H1 (cell line): ENCODE measurements around the gene EFR3B. TPM values are rescaled to one million over a fixed set of nuclear protein-coding genes. Genes with fewer than 3 reads are reported as not detected.

ENCODE experiments used
- CTCF ChIA-PET: fragments of 300-600 bp; sonication (Branson Sonifier 250); formaldehyde crosslinking; loops from one replicate; lab custom pipeline; 2021; ENCODE audit not compliant: partially characterized antibody; lab: Charles Lee
- POLR2A ChIA-PET: fragments of 300-600 bp; sonication (Branson Sonifier 250); formaldehyde crosslinking; loops from one replicate; lab custom pipeline; 2021; ENCODE audit warnings: inconsistent platforms; ENCODE audit not compliant: partially characterized antibody; lab: Charles Lee
- DNase-seq, 2 experiments: peaks; one replicate each; pipeline versions ENCODE4 v3.0.0 to v3.0.0-alpha.2; 2010 to 2022; ENCODE audit warnings: low spot score in 2 of 2, low read depth in 1 of 2, mixed read lengths in 1 of 2
- FAIRE-seq: peaks from 2 replicates; lab custom pipeline; 2011; peaks lifted over from hg19 to GRCh38; lab: Jason Lieb, UNC
- H2AFZ ChIP-seq: 2 replicates; pipeline ENCODE4 v1.8.1; 2012; ENCODE audit warnings: low read length, inconsistent platforms
- H2AK5ac ChIP-seq: 2 replicates; pipeline ENCODE4 v1.6.1; 2013; ENCODE audit warnings: low read depth, low read length
- H2BK120ac ChIP-seq: replicated peaks from 2 replicates; pipeline ENCODE3; 2013; ENCODE audit warnings: low read depth, low read length, inconsistent platforms
- H2BK12ac ChIP-seq: 2 replicates; pipeline ENCODE4 v1.6.1; 2013; ENCODE audit warnings: low read depth, low read length
- H2BK15ac ChIP-seq: 2 replicates; pipeline ENCODE4 v1.6.1; 2013; ENCODE audit warnings: low read length
- H2BK20ac ChIP-seq: 2 replicates; pipeline ENCODE4 v1.6.1; 2013; ENCODE audit warnings: low read length
- H2BK5ac ChIP-seq: 2 replicates; pipeline ENCODE4 v1.6.1; 2013; ENCODE audit warnings: low read depth, low read length
- H3K14ac ChIP-seq: 2 replicates; pipeline ENCODE4 v1.6.1; 2013; ENCODE audit warnings: inconsistent platforms; ENCODE audit not compliant: insufficient read length
- H3K18ac ChIP-seq: 2 replicates; pipeline ENCODE4 v1.6.1; 2013; ENCODE audit warnings: low read length; ENCODE audit errors: extremely low read depth
- H3K23ac ChIP-seq: 2 replicates; pipeline ENCODE4 v1.6.1; 2013; ENCODE audit warnings: inconsistent platforms; ENCODE audit not compliant: insufficient read length
- H3K23me2 ChIP-seq: 2 replicates; pipeline ENCODE4 v1.6.1; 2013; ENCODE audit warnings: low read depth, low read length
- H3K27ac ChIP-seq: 2 replicates; pipeline ENCODE4 v1.6.1; 2011; ENCODE audit warnings: low read depth, low read length, inconsistent platforms
- H3K27me3 ChIP-seq, 4 experiments: replicated peaks in 1 of 4; 1 replicate in 1 of 4; 2 replicates in 3 of 4; pipeline versions ENCODE4 v1.6.1 to v1.8.1; 2011 to 2013; ENCODE audit warnings: low read length in 3 of 4, mild to moderate bottlenecking in 3 of 4, inconsistent platforms in 2 of 4, mixed read lengths in 2 of 4, moderate library complexity in 1 of 4; ENCODE audit not compliant: control insufficient read depth in 3 of 4, insufficient read depth in 3 of 4; ENCODE audit errors: extremely low read depth in 1 of 4
- H3K36me3 ChIP-seq, 4 experiments: 2 replicates each; pipeline versions ENCODE4 v1.6.1 to v1.8.1; 2011 to 2013; ENCODE audit warnings: mild to moderate bottlenecking in 4 of 4, low read length in 3 of 4, moderate library complexity in 2 of 4, control low read depth in 1 of 4, inconsistent platforms in 1 of 4; ENCODE audit not compliant: insufficient read depth in 4 of 4, control insufficient read depth in 2 of 4
- H3K4ac ChIP-seq: replicated peaks from 2 replicates; pipeline ENCODE3; 2013; ENCODE audit warnings: low read length, low read depth, mixed read lengths, inconsistent platforms; ENCODE audit not compliant: insufficient read length
- H3K4me1 ChIP-seq, 4 experiments: replicated peaks in 1 of 4; 1 replicate in 1 of 4; 2 replicates in 3 of 4; pipeline versions ENCODE4 v1.6.1 to v1.8.1; 2011 to 2013; ENCODE audit warnings: low read length in 3 of 4, inconsistent platforms in 2 of 4, mixed read lengths in 1 of 4; ENCODE audit not compliant: insufficient read depth in 4 of 4, control insufficient read depth in 3 of 4
- H3K4me2 ChIP-seq, 2 experiments: 2 replicates each; pipeline versions ENCODE4 v1.6.1 to v1.8.1; 2011 to 2013; ENCODE audit warnings: low read depth in 2 of 2, low read length in 2 of 2, control low read depth in 1 of 2, inconsistent platforms in 1 of 2, mild to moderate bottlenecking in 1 of 2; ENCODE audit not compliant: insufficient read depth in 1 of 2
- H3K4me3 ChIP-seq, 4 experiments: fragments of 200-600, 300-600 bp in 1 of 4; sonication (generic), shearing (Covaris generic), sonication (Bioruptor Twin) in 1 of 4; 2 replicates each; pipeline versions ENCODE4 v1.5.1 to v1.8.1; 2011 to 2016; ENCODE audit warnings: low read length in 4 of 4, low read depth in 3 of 4, control low read depth in 2 of 4, inconsistent platforms in 2 of 4, mild to moderate bottlenecking in 2 of 4, mixed read lengths in 1 of 4, moderate library complexity in 1 of 4; ENCODE audit not compliant: insufficient read depth in 2 of 4; ENCODE audit errors: extremely low read depth in 1 of 4
- H3K56ac ChIP-seq: replicated peaks from 2 replicates; pipeline ENCODE3; 2013; ENCODE audit warnings: low read depth, mild to moderate bottlenecking, mixed read lengths, low read length, inconsistent platforms; ENCODE audit not compliant: insufficient read length
- H3K79me1 ChIP-seq: 2 replicates; pipeline ENCODE4 v1.6.1; 2013; ENCODE audit warnings: low read depth, low read length, control low read depth
- H3K79me2 ChIP-seq, 2 experiments: 2 replicates each; pipeline versions ENCODE4 v1.6.1 to v1.8.1; 2012 to 2013; ENCODE audit warnings: low read length in 2 of 2, mild to moderate bottlenecking in 2 of 2, inconsistent platforms in 1 of 2; ENCODE audit not compliant: insufficient read depth in 2 of 2, control insufficient read depth in 1 of 2
- H3K9ac ChIP-seq, 4 experiments: replicated peaks in 1 of 4; 1 replicate in 1 of 4; 2 replicates in 3 of 4; pipeline versions ENCODE4 v1.6.1 to v1.8.1; 2011 to 2013; ENCODE audit warnings: low read depth in 3 of 4, low read length in 3 of 4, control low read depth in 2 of 4, mild to moderate bottlenecking in 2 of 4, moderate library complexity in 2 of 4, inconsistent platforms in 1 of 4; ENCODE audit errors: extremely low read depth in 1 of 4
- H3K9me3 ChIP-seq, 2 experiments: 2 replicates each; pipeline versions ENCODE4 v1.6.1 to v1.8.1; 2012 to 2013; ENCODE audit warnings: mild to moderate bottlenecking in 2 of 2, moderate library complexity in 2 of 2, control low read depth in 1 of 2, inconsistent platforms in 1 of 2, low read depth in 1 of 2, low read length in 1 of 2, mixed read lengths in 1 of 2; ENCODE audit not compliant: insufficient read depth in 2 of 2
- H4K20me1 ChIP-seq, 2 experiments: replicated peaks in 1 of 2; 2 replicates each; pipeline versions ENCODE3 to v1.8.1; 2011 to 2013; ENCODE audit warnings: inconsistent platforms in 2 of 2, low read length in 2 of 2, mild to moderate bottlenecking in 1 of 2; ENCODE audit not compliant: insufficient read depth in 2 of 2, control insufficient read depth in 1 of 2
- H4K5ac ChIP-seq: 2 replicates; pipeline ENCODE4 v1.6.1; 2013; ENCODE audit warnings: low read length, low read depth, mixed read lengths, inconsistent platforms; ENCODE audit not compliant: insufficient read length
- H4K8ac ChIP-seq: 2 replicates; pipeline ENCODE4 v1.8.0; 2013; ENCODE audit warnings: mild to moderate bottlenecking, moderate library complexity, low read length, inconsistent platforms; ENCODE audit not compliant: insufficient read depth; ENCODE audit errors: extremely low read depth
- H4K91ac ChIP-seq: replicated peaks from 2 replicates; pipeline ENCODE3; 2013; ENCODE audit warnings: low read length, mixed read lengths, inconsistent platforms; ENCODE audit not compliant: insufficient read length
- ASH2L ChIP-seq: fragments of 200-600, 300-600 bp; sonication (generic); IDR thresholded peaks from one replicate; pipeline ENCODE4 v1.7.1; 2017; ENCODE audit warnings: low read length
- BACH1 ChIP-seq: IDR thresholded peaks from 2 replicates; pipeline ENCODE4 v1.6.1; 2012; ENCODE audit warnings: low read length, improper control_type of control experiment
- CBX8 ChIP-seq: fragments of 300-800, 300-1000 bp; sonication (generic); IDR thresholded peaks from 2 replicates; pipeline ENCODE4 v1.7.1; 2016; ENCODE audit warnings: low read depth, low read length, borderline replicate concordance
- CHD2 ChIP-seq: IDR thresholded peaks from 2 replicates; pipeline ENCODE4 v1.6.1; 2012; ENCODE audit warnings: low read length, improper control_type of control experiment
- CREB1 ChIP-seq: IDR thresholded peaks from 2 replicates; pipeline ENCODE4 v1.6.1; 2012; ENCODE audit warnings: inconsistent platforms
- EGR1 ChIP-seq: IDR thresholded peaks from 2 replicates; pipeline ENCODE4 v1.6.1; 2011; ENCODE audit warnings: low read depth, low read length, borderline replicate concordance
- GABPA ChIP-seq: IDR thresholded peaks from 2 replicates; pipeline ENCODE4 v1.6.1; 2011; ENCODE audit warnings: mild to moderate bottlenecking, low read length, moderate library complexity, borderline replicate concordance; ENCODE audit not compliant: insufficient read depth
- NANOG ChIP-seq: IDR thresholded peaks from 2 replicates; pipeline ENCODE4 v1.6.1; 2011; ENCODE audit warnings: low read length, low read depth, mild to moderate bottlenecking, inconsistent platforms; ENCODE audit not compliant: insufficient read depth, poor library complexity, severe bottlenecking
- SIRT6 ChIP-seq: IDR thresholded peaks from one replicate; pipeline ENCODE4 v1.7.1; 2012; ENCODE audit warnings: low read length, inconsistent platforms
- SP2 ChIP-seq: IDR thresholded peaks from 2 replicates; pipeline ENCODE4 v1.6.1; 2012; ENCODE audit warnings: mild to moderate bottlenecking, low read length, inconsistent platforms
- TBP ChIP-seq: IDR thresholded peaks from 2 replicates; pipeline ENCODE4 v1.6.1; 2011; ENCODE audit warnings: low read depth, low read length, improper control_type of control experiment
- WGBS, 2 experiments: shearing (Covaris generic) in 1 of 2; methylation state at CpG; one replicate each; pipeline versions ENCODE4 v1.1.6 to v1.1.7; 2013 to 2015; ENCODE audit warnings: low lambda C conversion rate in 2 of 2, mixed read lengths in 2 of 2, inconsistent platforms in 1 of 2, low coverage in 1 of 2, missing lambda C conversion rate in 1 of 2; ENCODE audit not compliant: insufficient replicate concordance in 2 of 2, insufficient coverage in 1 of 2, insufficient read length in 1 of 2; ENCODE audit errors: extremely low coverage in 1 of 2, missing lambda C conversion rate in 1 of 2; 5-methylcytosine and 5-hydroxymethylcytosine counted together
- polyA plus RNA-seq, 7 experiments: library from polyadenylated mRNA; depleted of rRNA in 3 of 7; stranded (reverse) in 5 of 7; unstranded in 2 of 7; fragments of >200 nt in 5 of 7; fragments of 200-250 nt in 2 of 7; gene quantifications; 1 replicate in 5 of 7; 2 replicates in 1 of 7; 4 replicates in 1 of 7; pipeline versions ENCODE4 v1.2.1 to v1.2.3, GENCODE V29; 2011 to 2013; ENCODE audit warnings: missing spikeins in 2 of 7, mixed read lengths in 2 of 7
- total RNA-seq: library from RNA; stranded (reverse); fragmentation: NEBNext Ultra II Directional; extraction: Animal tissue kit (Norgen Biotek cat#: 25700); gene quantifications from 2 replicates; pipeline ENCODE4 v1.2.1, GENCODE V29; 2021

The EFR3B gene
- total and polyA plus RNA-seq, 2 of the 8 experiments (the other 6 are each of a cell fraction or from before 2014, with no cell fraction given), result 3.4 to 9.6 TPM

DNA sequence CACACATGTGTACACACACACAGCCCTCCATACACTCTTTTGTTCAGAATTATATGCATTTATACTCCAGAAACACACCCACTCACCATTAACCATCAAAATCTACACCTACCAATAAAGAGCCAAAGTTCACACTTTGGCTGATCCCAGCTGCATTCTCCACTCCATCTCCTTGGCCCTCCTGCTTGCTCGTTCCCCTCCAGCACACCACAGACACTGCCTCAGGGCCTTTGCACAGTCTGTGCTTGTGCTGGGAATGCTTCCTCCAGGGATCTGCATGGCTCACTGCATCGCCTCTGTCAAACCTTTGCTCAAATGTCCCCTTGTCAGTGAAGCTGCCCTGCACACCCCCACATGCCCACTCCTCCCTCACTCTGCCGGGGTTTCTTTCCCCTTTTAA is 80.5 kb downstream of the EFR3B start:
- Histone ChIP-seq H2AK5ac (no peak overlapping the region), H3K79me1 (no peaks in the 10 kb centered on the region), H3K4me2 (no peak overlapping the region), H4K8ac (no peak overlapping the region), H3K18ac (no peak overlapping the region), H3K9me3 (no peaks in the 10 kb centered on the region), H3K9ac (no peak overlapping the region), H2BK12ac (no peak overlapping the region), H3K27ac (no peak overlapping the region), H3K27me3 (no peaks in the 10 kb centered on the region), H2BK120ac (no peak overlapping the region), H4K20me1 (peaks cover 0 to 3% of the 10 kb centered on the region in 2 experiments), H4K5ac (no peak overlapping the region), H3K56ac (no peak overlapping the region), H3K4me3 (no peak overlapping the region), H3K4ac (no peak overlapping the region), H3K23me2 (no peaks in the 10 kb centered on the region), H2AFZ (no peak overlapping the region), H3K14ac (no peak overlapping the region), H3K23ac (no peak overlapping the region), H4K91ac (no peak overlapping the region), H2BK20ac (no peak overlapping the region), H3K4me1 (no peaks in the 10 kb centered on the region), H3K36me3 (peaks cover 0 to 5% (median 0%) of the 10 kb centered on the region in 4 experiments; a peak in 1 of 8 replicates), H2BK5ac (no peak overlapping the region), H2BK15ac (no peak overlapping the region), H3K79me2 (no peaks in the 10 kb centered on the region)
- ChIA-PET CTCF (interaction anchor here (3.1 kb wide), 1 partner anchor 147 kb away, joined by 14 read pairs; no protein-coding TSS in a partner anchor), POLR2A (no interaction called here)
- TF ChIP-seq EGR1, result no peak
- TF ChIP-seq SIRT6, result no peak
- no peak for TF ChIP-seq CREB1
- TF ChIP-seq NANOG, result no peak
- no peak for TF ChIP-seq CHD2
- TF ChIP-seq TBP, result no peak
- no peak for TF ChIP-seq SP2
- no peak for TF ChIP-seq GABPA
- TF ChIP-seq CBX8, result no peak
- TF ChIP-seq BACH1, result no peak
- TF ChIP-seq ASH2L, result no peak
- DNase-seq, result no peak
- 91% methylated on average over 3 of the region's 3 CpGs; no CpG with 5 or more reads in 1 of the 2 experiments for WGBS, 2 experiments
- no peak for FAIRE-seq
